IMR-90 (cell line): ENCODE measurements around the gene PCCB. TPM values are rescaled to one million over a fixed set of nuclear protein-coding genes. Genes with fewer than 3 reads are reported as not detected.

Experiments
- ATAC-seq: fragments of 200-7000 bp; cut with Tn5 transposase; 2 replicates; pipeline ENCODE4 v1.9.1; 2020; ENCODE audit warnings: low read depth, mild to moderate bottlenecking, moderate library complexity
- BruUV-seq: library from RNA; stranded (reverse); fragments of 400-500 nt; replicated peaks from 2 replicates; lab custom pipeline; 2021; lab: Mats Ljungman, UMichigan
- CTCF ChIA-PET: fragments of 300-600 bp; formaldehyde crosslinking; extraction: SDS; loops from one replicate; lab custom pipeline; 2021; ENCODE audit warnings: antibody characterized with exemption; lab: Yijun Ruan, JAX
- POLR2A ChIA-PET: fragments of 300-600 bp; sonication (Branson Sonifier 250); formaldehyde crosslinking; loops from one replicate; lab custom pipeline; 2022; ENCODE audit warnings: antibody characterized with exemption; ENCODE audit not compliant: unreplicated experiment; lab: Charles Lee
- DNase-seq: peaks from one replicate; pipeline ENCODE4 v3.0.0; 2013
- H2AFZ ChIP-seq: replicated peaks from 2 replicates; pipeline ENCODE3; 2013; ENCODE audit warnings: low read length, mild to moderate bottlenecking; ENCODE audit not compliant: poor library complexity
- H2AK5ac ChIP-seq: 2 replicates; pipeline ENCODE4 v1.6.1; 2013; ENCODE audit warnings: low read depth, low read length, inconsistent platforms
- H2AK9ac ChIP-seq: replicated peaks from 2 replicates; pipeline ENCODE3; 2013; ENCODE audit warnings: mild to moderate bottlenecking, low read depth, low read length, moderate library complexity; ENCODE audit not compliant: poor library complexity
- H2BK120ac ChIP-seq: 2 replicates; pipeline ENCODE4 v1.6.1; 2013; ENCODE audit warnings: low read depth, low read length, inconsistent platforms
- H2BK15ac ChIP-seq: 3 replicates; pipeline ENCODE4 v1.6.1; 2013; ENCODE audit warnings: low read depth, low read length, inconsistent platforms
- H2BK20ac ChIP-seq: 2 replicates; pipeline ENCODE4 v1.6.1; 2013; ENCODE audit warnings: low read depth, mild to moderate bottlenecking, inconsistent platforms, low read length, moderate library complexity
- H2BK5ac ChIP-seq: 2 replicates; pipeline ENCODE4 v1.6.1; 2013; ENCODE audit warnings: mild to moderate bottlenecking, low read depth, low read length, inconsistent platforms; ENCODE audit not compliant: poor library complexity, severe bottlenecking
- H3K14ac ChIP-seq: replicated peaks from 2 replicates; pipeline ENCODE4 v1.6.1; 2013; ENCODE audit warnings: low read depth, low read length, inconsistent platforms
- H3K18ac ChIP-seq: 2 replicates; pipeline ENCODE4 v1.6.1; 2013; ENCODE audit warnings: low read depth, low read length, control low read depth
- H3K23ac ChIP-seq: 2 replicates; pipeline ENCODE4 v1.6.1; 2013; ENCODE audit warnings: low read depth, low read length, inconsistent platforms
- H3K27ac ChIP-seq: 2 replicates; pipeline ENCODE4 v1.5.1; 2013; ENCODE audit warnings: mild to moderate bottlenecking, control low read depth, low read length; ENCODE audit not compliant: insufficient read depth
- H3K27me3 ChIP-seq: 2 replicates; pipeline ENCODE4 v1.6.1; 2013; ENCODE audit warnings: low read length; ENCODE audit not compliant: control insufficient read depth, insufficient read depth
- H3K36me3 ChIP-seq: 2 replicates; pipeline ENCODE4 v1.6.1; 2013; ENCODE audit warnings: low read length, mixed read lengths; ENCODE audit not compliant: control insufficient read depth, insufficient read depth
- H3K4ac ChIP-seq: 2 replicates; pipeline ENCODE4 v1.6.1; 2013; ENCODE audit warnings: low read depth, low read length, inconsistent platforms
- H3K4me1 ChIP-seq: 2 replicates; pipeline ENCODE4 v1.6.1; 2013; ENCODE audit warnings: low read length, mixed read lengths; ENCODE audit not compliant: control insufficient read depth, insufficient read depth
- H3K4me2 ChIP-seq: 2 replicates; pipeline ENCODE4 v1.6.1; 2013; ENCODE audit warnings: low read depth, mild to moderate bottlenecking, control low read depth, low read length, moderate library complexity
- H3K4me3 ChIP-seq: 2 replicates; pipeline ENCODE4 v1.5.1; 2013; ENCODE audit warnings: low read depth, mild to moderate bottlenecking, control low read depth, low read length, moderate library complexity; ENCODE audit not compliant: insufficient read depth
- H3K56ac ChIP-seq: 2 replicates; pipeline ENCODE4 v1.6.1; 2013; ENCODE audit warnings: low read length, inconsistent platforms; ENCODE audit not compliant: insufficient read depth; ENCODE audit errors: extremely low read depth
- H3K79me1 ChIP-seq, 2 experiments: 2 replicates each; pipeline ENCODE4 v1.6.1; 2013; ENCODE audit warnings: low read length in 2 of 2, inconsistent platforms in 1 of 2, low read depth in 1 of 2
- H3K9ac ChIP-seq: 2 replicates; pipeline ENCODE4 v1.6.1; 2013; ENCODE audit warnings: low read depth, low read length, control low read depth
- H3K9me1 ChIP-seq: 2 replicates; pipeline ENCODE4 v1.6.1; 2013; ENCODE audit warnings: low read length, inconsistent platforms; ENCODE audit not compliant: insufficient read depth
- H3K9me3 ChIP-seq: 2 replicates; pipeline ENCODE4 v1.6.1; 2013; ENCODE audit warnings: low read length; ENCODE audit not compliant: control insufficient read depth, insufficient read depth
- H4K20me1 ChIP-seq: 2 replicates; pipeline ENCODE4 v1.6.1; 2013; ENCODE audit warnings: low read length, inconsistent platforms; ENCODE audit not compliant: insufficient read depth
- H4K5ac ChIP-seq: 2 replicates; pipeline ENCODE4 v1.6.1; 2013; ENCODE audit warnings: mild to moderate bottlenecking, low read depth, low read length, control low read depth
- H4K8ac ChIP-seq, 2 experiments: 2 replicates each; pipeline ENCODE4 v1.6.1; 2013; ENCODE audit warnings: low read depth in 2 of 2, low read length in 2 of 2, control low read depth in 1 of 2, inconsistent platforms in 1 of 2
- H4K91ac ChIP-seq: 2 replicates; pipeline ENCODE4 v1.6.1; 2013; ENCODE audit warnings: low read depth, low read length, inconsistent platforms; ENCODE audit not compliant: insufficient read depth
- FOS ChIP-seq: fragments of 150-350 bp; IDR thresholded peaks from 2 replicates; pipeline ENCODE4 v1.6.1; 2016; ENCODE audit warnings: low read depth, low read length
- MXI1 ChIP-seq: IDR thresholded peaks from 2 replicates; pipeline ENCODE4 v1.6.1; 2012; ENCODE audit warnings: low read depth, mild to moderate bottlenecking, low read length, moderate library complexity, borderline replicate concordance
- RCOR1 ChIP-seq: IDR thresholded peaks from 2 replicates; pipeline ENCODE4 v1.6.1; 2012; ENCODE audit warnings: mild to moderate bottlenecking, low read length, improper control_type of control experiment; ENCODE audit not compliant: insufficient replicate concordance
- RFX5 ChIP-seq: IDR thresholded peaks from 2 replicates; pipeline ENCODE4 v1.8.0; 2012; ENCODE audit warnings: low read depth, mild to moderate bottlenecking, low read length, moderate library complexity
- WGBS, 2 experiments: methylation state at CpG; one replicate each; pipeline versions ENCODE4 v1.1.5 to v1.1.7; 2013; ENCODE audit warnings: missing lambda C conversion rate in 2 of 2; ENCODE audit not compliant: insufficient read length in 1 of 2; ENCODE audit errors: extremely low coverage in 2 of 2; 5-methylcytosine and 5-hydroxymethylcytosine counted together
- dilution Hi-C: fragments of 300-500 bp; cut with HindIII; formaldehyde crosslinking; loops from one replicate; pipeline ENCODE4 v1.14.3; 2018; ENCODE audit warnings: low sequenced_read_pairs; ENCODE audit not compliant: unreplicated experiment
- in situ Hi-C: fragments of 300-500 bp; cut with MboI; formaldehyde crosslinking; loops from 3 replicates; pipeline ENCODE4 v1.14.3; 2019; ENCODE audit warnings: low sequenced_read_pairs, inconsistent platforms, mixed read lengths
- intact Hi-C: fragments of 100-400 bp; cut with micrococcal nuclease; formaldehyde crosslinking; loops from 2 replicates; pipeline ENCODE4 v1.10.0; 2022
- polyA plus RNA-seq, 3 experiments: library from polyadenylated mRNA; depleted of rRNA; stranded (reverse); fragments of >200 nt; gene quantifications; 2 replicates each; pipeline ENCODE4 v1.2.3, GENCODE V29; 2012; ENCODE audit warnings: low replicate concordance in 1 of 3
- total RNA-seq: library from RNA; depleted of rRNA; stranded (reverse); fragments of >200 nt; gene quantifications from 2 replicates; pipeline ENCODE4 v1.2.3, GENCODE V29; 2012

The PCCB gene
- total and polyA plus RNA-seq, 2 of the 4 experiments (the other 2 are of a cell fraction) = 40.5 to 76.2 TPM

DNA sequence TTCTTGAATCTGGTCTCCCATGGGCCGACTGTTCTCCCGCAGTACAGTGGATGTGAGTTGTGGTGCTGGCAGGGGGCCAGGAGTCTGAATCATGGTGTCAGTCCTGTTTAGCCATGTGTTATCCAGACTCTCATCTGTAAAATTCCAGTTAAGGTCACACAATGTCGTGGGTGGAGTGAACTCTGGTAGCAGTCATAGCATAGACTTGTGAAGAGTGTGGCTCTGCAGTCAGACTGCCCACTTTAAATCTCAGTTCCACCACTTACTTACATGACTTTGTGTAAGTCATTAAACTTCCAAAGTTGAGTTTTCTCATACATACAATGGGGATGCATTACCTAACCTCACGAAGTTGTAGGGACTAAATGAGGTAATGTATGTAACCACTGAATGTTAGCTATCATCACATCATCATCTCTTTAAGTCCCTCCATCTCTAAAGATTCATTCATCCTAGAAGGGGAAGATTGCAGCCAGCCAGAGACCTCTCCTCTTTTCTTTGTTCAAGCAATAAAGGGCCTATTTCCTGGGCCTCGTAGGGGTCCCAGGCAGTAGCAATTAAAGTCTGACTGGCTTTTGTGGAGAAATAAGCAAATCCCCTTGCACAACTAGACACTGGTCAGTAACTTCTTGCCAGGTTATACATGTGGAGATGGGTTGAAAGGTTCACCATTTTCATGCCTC is 93.9 kb downstream of the PCCB start:
- H3K9ac ChIP-seq = no peak overlapping the region

More for the DNA sequence above, 93.9 kb downstream of the PCCB start:
- Histone ChIP-seq H3K4me3 (no peak overlapping the region), H3K4me1 (peaks cover 8% of the 10 kb centered on the region), H3K36me3 (peaks cover 12% of the 10 kb centered on the region), H2BK5ac (peak overlapping the region; percentile 36), H3K4me2 (peak overlapping the region; percentile 7; the same call in 1 of the 2 replicates), H3K23ac (peak overlapping the region; percentile 41; the same call in 1 of the 2 replicates), H3K27me3 (no peaks in the 10 kb centered on the region), H2BK120ac (peak overlapping the region; percentile 39), H4K91ac (peak overlapping the region; percentile 14; the same call in 1 of the 2 replicates), H2AFZ (peak overlapping the region; percentile 24), H3K9me1 (peaks cover 9% of the 10 kb centered on the region), H3K18ac (peak overlapping the region; percentile 44; the same call in 1 of the 2 replicates), H3K79me1 (peaks cover 3 to 9% of the 10 kb centered on the region in 2 experiments; a peak in 3 of 4 replicates), H4K8ac (peak overlapping the region in 1 of 2 experiments; percentile 34; a peak in 1 of 4 replicates), H2AK5ac (no peak overlapping the region), H4K5ac (0 out of 2 replicates have a peak overlapping the region, but pooled peaks have one; percentile 30), H3K9me3 (no peaks in the 10 kb centered on the region), H4K20me1 (no peaks in the 10 kb centered on the region), H2BK15ac (no peak overlapping the region; the same call in 2 of the 3 replicates), H3K14ac (peak overlapping the region; percentile 27; the same call in 1 of the 2 replicates), H3K56ac (no peak overlapping the region; the same call in 1 of the 2 replicates), H3K27ac (no peak overlapping the region), H3K4ac (peak overlapping the region; percentile 58), H2BK20ac (peak overlapping the region; percentile 41), H2AK9ac (peak overlapping the region; percentile 67)
- POLR2A ChIA-PET = no interaction called here
- peak; percentile 52; the same call in 1 of the 2 replicates for TF ChIP-seq FOS
- peak; percentile 77 for TF ChIP-seq MXI1
- TF ChIP-seq RCOR1 = peak; percentile 40
- no peak for TF ChIP-seq RFX5
- dilution Hi-C loops = no loop called here
- BruUV-seq = no TSS peak
- DNase-seq (peak; percentile 98), ATAC-seq (peak; percentile 88)
- no CpG with 5 or more reads among the region's 5 CpGs for WGBS, 2 experiments
- intact Hi-C loops = no loop called here
- in situ Hi-C loops = no loop called here
- CTCF ChIA-PET = interaction anchor here (0.6 to 0.7 kb wide), 2 partner anchors 23 to 234 kb away, joined by 3 to 4 read pairs; no protein-coding TSS in a partner anchor
